GM06990 (cell line): Measurements from ENCODE around the gene ZC3H12D.
"Not testable (repeated sequence)": the region's sequence is repeated elsewhere in the genome, so short reads cannot be mapped to it uniquely, and the experiment has no call there.

ENCODE experiments used
- DNase-seq: peaks from one replicate; pipeline ENCODE4 v3.0.0-alpha.2; 2011; ENCODE audit not compliant: insufficient read length; ENCODE audit errors: extremely low read depth
- H3K27me3 ChIP-seq: replicated peaks from 2 replicates; pipeline ENCODE4 v1.6.0; 2011; ENCODE audit warnings: low read length; ENCODE audit not compliant: control insufficient read depth, insufficient read depth
- H3K36me3 ChIP-seq: 2 replicates; pipeline ENCODE4 v1.5.1; 2011; ENCODE audit warnings: low read length; ENCODE audit not compliant: control insufficient read depth, insufficient read depth
- H3K4me3 ChIP-seq: replicated peaks from 2 replicates; pipeline ENCODE4 v1.5.1; 2011; ENCODE audit warnings: low read depth, mild to moderate bottlenecking, control low read depth, low read length
- TF ChIP-seq, protein P1 (sequence below): IDR thresholded peaks from 2 replicates; pipeline ENCODE4 v1.5.1; 2011; ENCODE audit warnings: low read length, control low read depth, mild to moderate bottlenecking, inconsistent platforms; ENCODE audit not compliant: insufficient read depth, poor library complexity, severe bottlenecking

Gene ZC3H12D

DNA sequence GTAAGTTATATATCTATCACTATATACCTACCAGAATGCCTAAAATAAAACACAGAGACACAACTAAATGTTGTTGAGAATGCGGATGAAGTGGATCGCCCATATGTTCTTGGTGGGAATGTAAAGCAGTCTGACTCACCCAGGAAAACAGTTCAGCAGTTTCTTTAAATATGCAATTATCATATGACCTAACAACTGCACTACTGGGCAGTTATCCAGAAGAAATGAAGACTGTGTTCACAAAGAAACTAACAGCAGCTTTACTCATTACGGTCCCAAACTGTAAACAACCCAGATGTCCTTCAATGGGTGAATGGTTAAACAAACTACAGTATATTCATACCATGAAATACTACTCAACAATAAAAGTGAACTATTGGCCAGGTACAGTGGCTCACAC is 14.3 kb upstream of the ZC3H12D start:
- DNase-seq: no peak
- H3K36me3 ChIP-seq: no peaks in the 10 kb centered on the region; the same call in 1 of the 2 replicates
- no peaks in the 10 kb centered on the region for H3K27me3 ChIP-seq
- TF ChIP-seq, protein P1, sequence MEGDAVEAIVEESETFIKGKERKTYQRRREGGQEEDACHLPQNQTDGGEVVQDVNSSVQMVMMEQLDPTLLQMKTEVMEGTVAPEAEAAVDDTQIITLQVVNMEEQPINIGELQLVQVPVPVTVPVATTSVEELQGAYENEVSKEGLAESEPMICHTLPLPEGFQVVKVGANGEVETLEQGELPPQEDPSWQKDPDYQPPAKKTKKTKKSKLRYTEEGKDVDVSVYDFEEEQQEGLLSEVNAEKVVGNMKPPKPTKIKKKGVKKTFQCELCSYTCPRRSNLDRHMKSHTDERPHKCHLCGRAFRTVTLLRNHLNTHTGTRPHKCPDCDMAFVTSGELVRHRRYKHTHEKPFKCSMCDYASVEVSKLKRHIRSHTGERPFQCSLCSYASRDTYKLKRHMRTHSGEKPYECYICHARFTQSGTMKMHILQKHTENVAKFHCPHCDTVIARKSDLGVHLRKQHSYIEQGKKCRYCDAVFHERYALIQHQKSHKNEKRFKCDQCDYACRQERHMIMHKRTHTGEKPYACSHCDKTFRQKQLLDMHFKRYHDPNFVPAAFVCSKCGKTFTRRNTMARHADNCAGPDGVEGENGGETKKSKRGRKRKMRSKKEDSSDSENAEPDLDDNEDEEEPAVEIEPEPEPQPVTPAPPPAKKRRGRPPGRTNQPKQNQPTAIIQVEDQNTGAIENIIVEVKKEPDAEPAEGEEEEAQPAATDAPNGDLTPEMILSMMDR: no peak
- no peak overlapping the region for H3K4me3 ChIP-seq

DNA sequence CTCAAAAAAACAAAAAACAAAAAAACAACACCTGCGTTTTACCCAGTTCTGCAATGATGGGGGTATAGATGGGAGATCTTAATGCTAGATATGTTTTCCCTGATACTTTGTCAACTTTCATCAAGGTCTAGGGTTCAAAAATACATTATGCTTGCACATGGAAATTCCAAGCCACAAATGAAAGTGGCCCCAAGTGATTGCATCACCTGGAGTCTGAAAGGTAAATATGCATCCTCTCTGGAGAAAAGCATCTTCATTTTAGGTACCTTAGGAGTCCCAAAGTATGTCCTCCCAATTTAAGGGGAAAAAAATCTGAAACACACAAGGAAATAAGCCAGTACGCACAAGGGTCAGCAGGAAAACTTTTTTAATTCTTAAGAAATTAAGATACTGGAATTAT is 12.6 kb upstream of the ZC3H12D start:
- no peak for DNase-seq
- no peaks in the 10 kb centered on the region for H3K36me3 ChIP-seq
- TF ChIP-seq, protein P1: no peak
- no peak overlapping the region for H3K4me3 ChIP-seq
- no peaks in the 10 kb centered on the region for H3K27me3 ChIP-seq

DNA sequence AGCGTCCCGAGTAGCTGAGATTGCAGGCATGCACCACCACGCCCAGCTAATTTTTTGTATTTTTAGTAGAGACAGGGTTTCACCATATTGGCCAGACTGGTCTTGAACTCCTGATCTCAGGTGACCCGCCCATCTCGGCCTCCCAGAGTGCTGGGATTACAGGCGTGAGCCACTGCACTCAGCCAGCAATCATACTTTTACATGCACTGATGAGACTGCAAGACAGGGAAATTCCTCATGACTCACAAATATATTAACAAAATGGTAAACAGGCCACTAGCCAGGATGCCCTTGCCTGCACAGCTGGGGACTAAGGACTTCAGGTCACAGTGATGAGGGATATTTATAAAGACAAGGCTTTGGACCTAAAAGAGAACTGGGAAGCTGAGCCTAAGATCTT is 11.8 kb upstream of the ZC3H12D start:
- H3K4me3 ChIP-seq, H3K36me3 ChIP-seq, H3K27me3 ChIP-seq, DNase-seq: not testable (repeated sequence)

DNA sequence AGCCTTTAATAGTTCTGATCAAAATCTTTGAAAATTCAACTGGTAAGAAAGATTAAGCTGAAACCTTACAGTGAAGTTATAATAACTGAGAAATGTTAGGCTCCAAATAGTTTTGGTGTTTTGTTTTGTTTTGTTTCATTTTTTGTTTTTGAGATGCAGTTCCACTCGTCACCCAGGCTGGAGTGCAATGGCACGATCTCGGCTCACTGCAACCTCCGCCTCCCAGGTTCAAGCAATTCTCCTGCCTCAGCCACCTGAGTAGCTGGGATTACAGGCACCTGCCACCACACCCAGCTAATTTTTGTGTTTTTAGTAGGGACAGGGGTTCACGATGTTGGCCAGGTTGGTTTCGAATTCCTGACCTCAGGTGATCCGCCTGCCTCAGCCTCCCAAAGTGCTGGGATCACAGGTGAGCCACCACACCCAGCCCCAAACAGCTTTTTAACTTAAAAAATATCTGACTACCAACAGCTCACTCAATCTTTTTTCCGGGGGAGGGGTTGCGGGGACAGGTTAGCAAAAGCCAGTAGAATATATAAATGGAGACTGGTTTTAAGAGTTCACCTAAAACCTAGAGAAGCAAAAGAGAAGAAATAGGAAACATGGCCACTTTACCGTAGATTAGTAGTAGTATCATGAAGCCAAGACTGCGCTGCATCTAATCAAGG is 10.7 kb upstream of the ZC3H12D start:
- not testable (repeated sequence) for DNase-seq, H3K36me3 ChIP-seq, H3K27me3 ChIP-seq, H3K4me3 ChIP-seq

DNA sequence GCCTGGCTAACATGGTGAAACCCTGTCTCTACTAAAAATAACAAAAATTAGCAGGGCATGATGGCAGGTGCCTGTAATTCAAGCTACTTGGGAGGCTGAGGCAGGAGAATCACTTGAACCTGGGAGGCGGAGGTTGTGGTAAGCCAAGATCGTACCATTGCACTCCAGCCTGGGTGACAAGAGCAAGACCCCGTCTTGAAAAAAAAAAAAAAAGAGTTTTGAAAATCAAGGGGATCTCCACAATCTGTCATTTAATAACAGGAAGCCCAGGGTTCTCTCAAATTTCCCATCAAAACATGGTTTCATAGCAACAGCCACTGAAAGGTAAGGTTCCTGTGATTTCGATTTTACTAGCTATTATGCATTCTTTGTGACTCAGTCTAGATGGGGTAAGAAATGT is 10.0 kb upstream of the ZC3H12D start:
- DNase-seq, H3K27me3 ChIP-seq, H3K4me3 ChIP-seq: not testable (repeated sequence)

DNA sequence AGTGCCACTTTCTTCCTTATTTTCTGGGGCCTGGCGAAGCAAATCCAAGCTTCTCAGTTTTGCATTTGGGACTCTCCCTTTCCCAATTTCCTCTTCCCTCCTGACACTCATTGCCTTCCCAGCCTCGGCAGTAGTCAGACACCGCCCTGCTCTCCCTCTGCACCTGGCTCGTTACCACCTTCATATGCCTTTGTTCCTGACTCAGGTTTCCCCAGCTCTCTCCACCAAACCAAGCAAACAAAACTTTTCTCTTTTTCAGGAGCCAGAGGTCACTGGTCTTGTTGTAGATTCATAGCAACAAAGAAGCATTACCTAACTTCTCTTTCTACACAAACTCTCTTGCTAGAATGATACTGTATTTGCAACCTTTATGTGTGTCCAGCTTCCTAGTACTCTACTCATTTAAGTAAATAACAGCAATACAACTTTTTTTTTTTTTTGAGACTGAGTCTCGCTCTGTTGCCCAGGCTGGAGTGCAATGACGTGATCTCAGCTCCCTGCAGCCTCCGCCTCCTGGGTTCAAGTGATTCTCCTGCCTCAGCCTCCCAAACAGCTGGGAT is 9.0 kb upstream of the ZC3H12D start:
- TF ChIP-seq, protein P1: no peak
- H3K27me3 ChIP-seq: no peaks in the 10 kb centered on the region
- DNase-seq: no peak
- no peaks in the 10 kb centered on the region for H3K36me3 ChIP-seq
- H3K4me3 ChIP-seq: no peak overlapping the region

More for the DNA sequence above, 10.0 kb upstream of the ZC3H12D start:
- not testable (repeated sequence) for H3K36me3 ChIP-seq

DNA sequence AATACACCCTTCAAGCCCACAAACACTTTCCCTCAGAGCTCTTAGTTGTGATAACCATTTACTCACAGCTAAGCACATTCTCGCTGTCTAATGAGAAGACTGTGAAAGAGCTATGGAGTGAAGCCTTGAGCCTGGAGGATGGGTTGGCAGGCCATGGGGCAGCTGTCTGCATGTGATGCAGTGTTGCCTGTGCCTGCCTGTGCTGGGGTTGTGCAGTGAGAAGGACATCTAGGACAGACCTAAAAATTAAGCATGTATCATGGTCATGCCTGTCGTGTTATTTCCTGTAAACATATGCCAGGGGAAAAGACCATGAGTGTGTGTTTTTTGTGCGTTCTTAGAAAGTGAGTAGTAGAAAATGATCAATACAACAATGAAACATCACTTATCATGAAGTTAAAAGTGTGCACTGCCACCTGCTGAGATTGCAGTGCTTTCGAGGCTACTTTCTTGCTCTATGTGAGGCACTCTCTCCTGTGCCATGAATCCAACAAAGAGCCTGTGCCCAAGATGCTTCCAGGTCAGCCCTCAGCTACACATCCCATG is 8.1 kb upstream of the ZC3H12D start:
- DNase-seq: no peak
- Histone ChIP-seq H3K4me3 (no peak overlapping the region), H3K27me3 (no peaks in the 10 kb centered on the region), H3K36me3 (no peaks in the 10 kb centered on the region)
- TF ChIP-seq, protein P1: no peak
